ENCODE results near the gene SLC35F1. TPM values are rescaled to one million over a fixed set of nuclear protein-coding genes. Genes with fewer than 3 reads are reported as not detected.

SLC35F1 gene
- total and polyA plus RNA-seq, 7 donors: 0.04 to 0.32 (median 0.14) TPM; not detected in 1

GRCh38 chr6:118215269-118215668 lies 308.2 kb downstream of the SLC35F1 start:
- no peak for ATAC-seq
- no peaks in the 10 kb centered on the region for H3K27me3 ChIP-seq (ENCODE audit: insufficient read depth in 3 of 3, low read length in 2 of 3)
- TF ChIP-seq CTCF (IDR thresholded peaks at IDR 0.05): no peak
- intact Hi-C loops (cut with DNase I): no loop called here
- no peaks in the 10 kb centered on the region for H3K36me3 ChIP-seq (ENCODE audit: insufficient read depth in 1 of 2, low read depth in 1 of 2)
- H3K4me3 ChIP-seq: no peak overlapping the region
- no peak for DNase-seq
- H3K9me3 ChIP-seq: no peaks in the 10 kb centered on the region
- H3K4me1 ChIP-seq: peaks cover under 1% of the 10 kb centered on the region
- 89 to 96% (median 93%) methylated on average over 5 of the region's 5 CpGs for WGBS, 3 donors
- no peak overlapping the region for H3K27ac ChIP-seq

GRCh38 chr6:118216751-118217150 lies 309.7 kb downstream of the SLC35F1 start:
- WGBS, 3 donors: 95% methylated on average over 2 of the region's 2 CpGs
- no peaks in the 10 kb centered on the region for H3K27me3 ChIP-seq (ENCODE audit: insufficient read depth in 3 of 3, low read length in 2 of 3)
- H3K4me3 ChIP-seq: no peak overlapping the region
- no peak for ATAC-seq
- no peaks in the 10 kb centered on the region for H3K9me3 ChIP-seq
- H3K36me3 ChIP-seq (ENCODE audit: insufficient read depth in 1 of 2, low read depth in 1 of 2): no peaks in the 10 kb centered on the region
- H3K27ac ChIP-seq: no peak overlapping the region
- TF ChIP-seq CTCF (IDR thresholded peaks at IDR 0.05): no peak
- peaks cover 5% of the 10 kb centered on the region for H3K4me1 ChIP-seq
- no peak for DNase-seq
- intact Hi-C loops (cut with DNase I): no loop called here

DNA sequence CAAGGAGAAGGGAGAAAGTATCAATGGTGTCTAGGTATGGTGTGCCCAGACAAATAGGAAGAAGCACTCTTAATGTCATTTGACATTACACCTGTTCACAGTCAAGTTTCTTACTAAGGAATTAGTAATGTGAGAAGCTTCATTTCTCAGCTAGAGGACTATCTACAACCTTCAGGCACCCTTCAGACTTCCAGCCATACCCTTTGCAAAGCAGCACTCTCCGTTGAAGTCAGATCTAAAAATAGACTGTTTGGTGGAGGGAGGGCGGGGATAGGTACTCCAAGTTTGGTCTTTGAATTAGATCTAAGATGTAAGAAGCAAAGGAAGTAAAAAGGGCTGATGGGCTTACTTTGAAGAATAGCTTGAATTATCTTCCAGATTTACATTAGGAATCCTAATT lies 311.1 kb downstream of the SLC35F1 start:
- Histone ChIP-seq H3K4me3 (no peak overlapping the region), H3K9me3 (no peaks in the 10 kb centered on the region), H3K27me3 (ENCODE audit: insufficient read depth in 3 of 3, low read length in 2 of 3) (no peaks in the 10 kb centered on the region), H3K36me3 (ENCODE audit: insufficient read depth in 1 of 2, low read depth in 1 of 2) (no peaks in the 10 kb centered on the region), H3K4me1 (peaks cover 5% of the 10 kb centered on the region), H3K27ac (peak overlapping the region; percentile 56)
- intact Hi-C loops (cut with DNase I): no loop called here
- no peak for TF ChIP-seq CTCF (IDR thresholded peaks at IDR 0.05)
- 12 to 40% (median 25%) methylated on average over 2 of the region's 2 CpGs for WGBS, 3 donors
- DNase-seq (no peak), ATAC-seq (peak; percentile 85 to 92 (median 90))

DNA sequence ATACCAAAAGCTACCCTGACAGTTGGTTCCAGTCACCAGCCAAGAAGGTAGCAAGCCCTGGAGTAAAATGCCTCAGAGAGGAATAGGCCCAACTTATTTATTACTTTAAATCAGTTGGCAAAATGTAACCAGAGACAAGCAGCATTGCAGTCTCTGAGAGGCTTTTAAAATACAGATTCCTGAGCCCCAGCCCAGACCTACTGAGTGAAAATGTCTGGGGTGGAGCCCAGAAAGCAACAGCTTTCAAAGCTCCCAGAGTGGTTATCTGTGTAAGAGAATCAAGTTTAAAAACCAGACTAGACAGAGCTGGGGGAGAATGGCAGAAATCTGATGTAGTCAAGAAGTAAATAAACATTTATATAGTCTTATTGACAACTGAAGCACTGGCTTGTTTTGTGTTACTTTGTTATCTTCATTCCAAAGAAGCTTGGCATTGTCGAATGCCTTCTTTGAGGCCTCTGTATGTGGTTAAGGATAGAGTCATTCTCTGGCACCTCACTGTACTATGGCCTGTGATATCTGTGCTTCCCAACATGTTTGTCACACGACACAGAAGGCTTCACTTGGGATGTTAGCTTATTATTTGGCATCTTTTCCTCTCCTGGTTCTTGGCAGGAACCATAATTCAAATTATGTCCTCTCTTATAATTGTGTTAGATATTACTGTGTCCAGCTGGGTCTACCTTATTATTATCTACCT lies 313.5 kb downstream of the SLC35F1 start:
- Histone ChIP-seq H3K4me3 (no peak overlapping the region), H3K27me3 (ENCODE audit: insufficient read depth in 3 of 3, low read length in 2 of 3) (no peaks in the 10 kb centered on the region), H3K36me3 (ENCODE audit: insufficient read depth in 1 of 2, low read depth in 1 of 2) (no peaks in the 10 kb centered on the region), H3K9me3 (no peaks in the 10 kb centered on the region), H3K27ac (peak overlapping the region; percentile 57), H3K4me1 (peaks cover 5% of the 10 kb centered on the region)
- WGBS, 3 donors: 30 to 47% (median 36%) methylated on average over 2 of the region's 2 CpGs
- intact Hi-C loops (cut with DNase I): no loop called here
- TF ChIP-seq CTCF (IDR thresholded peaks at IDR 0.05): no peak
- no peak for DNase-seq
- ATAC-seq: no peak

DNA sequence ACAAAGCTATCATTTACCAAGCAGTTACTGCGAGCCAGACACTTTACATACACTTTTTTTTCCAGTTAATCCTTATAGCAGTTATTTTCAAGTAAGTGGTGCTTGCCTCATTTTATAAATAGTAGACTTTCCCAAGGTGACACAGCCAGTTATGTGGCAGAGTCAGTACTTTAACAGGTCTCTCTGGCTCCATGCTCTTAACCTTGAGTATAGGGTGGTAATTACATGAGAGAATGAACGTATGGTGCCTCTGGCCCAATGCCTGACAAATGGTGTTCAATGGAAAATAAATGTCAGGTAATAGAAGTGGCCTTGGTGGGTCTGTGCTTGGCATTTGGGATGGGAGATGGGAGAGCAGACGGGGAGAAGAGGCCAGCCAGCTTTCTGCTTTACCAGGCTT lies 316.3 kb downstream of the SLC35F1 start:
- H3K27me3 ChIP-seq (ENCODE audit: insufficient read depth in 3 of 3, low read length in 2 of 3): no peaks in the 10 kb centered on the region
- intact Hi-C loops (cut with DNase I): no loop called here
- 63 to 71% (median 68%) methylated on average over 3 of the region's 3 CpGs for WGBS, 3 donors
- no peak for ATAC-seq
- TF ChIP-seq CTCF (IDR thresholded peaks at IDR 0.05): no peak
- no peak overlapping the region for H3K27ac ChIP-seq
- no peaks in the 10 kb centered on the region for H3K36me3 ChIP-seq (ENCODE audit: insufficient read depth in 1 of 2, low read depth in 1 of 2)
- no peak overlapping the region for H3K4me3 ChIP-seq
- H3K4me1 ChIP-seq: peaks cover 5% of the 10 kb centered on the region
- no peaks in the 10 kb centered on the region for H3K9me3 ChIP-seq
- no peak for DNase-seq
